ENCODE data around the gene NR2E1.

- TF ChIP-seq POLR2A (IDR thresholded peaks at IDR 0.05; ENCODE audit: low read depth, low read length) (no peak), POLR2AphosphoS5 (IDR thresholded peaks at IDR 0.05; ENCODE audit: low read depth, low read length) (no peak), TAF1 (IDR thresholded peaks at IDR 0.05; ENCODE audit: low read depth, low read length) (no peak), POU2F2 (IDR thresholded peaks at IDR 0.05; ENCODE audit: low read depth, low read length) (no peak)
Observed at GRCh38 chr6:108130262-108130661, 35.6 kb upstream of the NR2E1 start.

All from GM12891 (cell line).